HEK293 (cell line): ENCODE measurements around the gene KLLN.

Experiments
- ATF2 ChIP-seq: fragments of 450-650 bp; formaldehyde crosslinking; IDR thresholded peaks from 2 replicates; pipeline ENCODE4 v1.5.1; 2016; ENCODE audit warnings: missing biosample characterization, missing genetic modification characterization, low read depth
- CTCF ChIP-seq: fragments of 450-650 bp; formaldehyde crosslinking; IDR thresholded peaks from 2 replicates; pipeline ENCODE4 v1.5.1; 2016; ENCODE audit warnings: missing biosample characterization, missing genetic modification characterization
- GLIS1 ChIP-seq: fragments of 450-650 bp; formaldehyde crosslinking; IDR thresholded peaks from 2 replicates; pipeline ENCODE4 v1.5.1; 2016; ENCODE audit warnings: missing biosample characterization, missing genetic modification characterization
- IKZF3 ChIP-seq: fragments of 450-650 bp; IDR thresholded peaks from 2 replicates; pipeline ENCODE4 v1.5.0; 2018; ENCODE audit warnings: missing biosample characterization, mild to moderate bottlenecking, missing genetic modification characterization, moderate library complexity
- MZF1 ChIP-seq: fragments of 450-650 bp; formaldehyde crosslinking; IDR thresholded peaks from 2 replicates; pipeline ENCODE4 v1.5.1; 2017; ENCODE audit warnings: missing biosample characterization, missing genetic modification characterization, borderline replicate concordance
- PATZ1 ChIP-seq: fragments of 450-650 bp; formaldehyde crosslinking; IDR thresholded peaks from 2 replicates; pipeline ENCODE4 v1.5.1; 2016; ENCODE audit warnings: missing biosample characterization, missing genetic modification characterization
- PRDM2 ChIP-seq: fragments of 450-650 bp; formaldehyde crosslinking; IDR thresholded peaks from 2 replicates; pipeline ENCODE4 v1.5.1; 2016; ENCODE audit warnings: missing biosample characterization, missing genetic modification characterization, borderline replicate concordance
- SCRT2 ChIP-seq: fragments of 450-650 bp; formaldehyde crosslinking; IDR thresholded peaks from 2 replicates; pipeline ENCODE4 v1.5.1; 2016; ENCODE audit warnings: missing biosample characterization, missing genetic modification characterization
- ZBTB17 ChIP-seq: fragments of 450-650 bp; formaldehyde crosslinking; IDR thresholded peaks from 2 replicates; pipeline ENCODE4 v1.5.1; 2016; ENCODE audit warnings: missing biosample characterization, missing genetic modification characterization
- ZBTB21 ChIP-seq: fragments of 450-650 bp; formaldehyde crosslinking; IDR thresholded peaks from 2 replicates; pipeline ENCODE4 v1.5.1; 2017; ENCODE audit warnings: missing biosample characterization, missing genetic modification characterization
- ZBTB26 ChIP-seq: fragments of 450-650 bp; formaldehyde crosslinking; optimal IDR thresholded peaks from 2 replicates; pipeline ENCODE3; 2016; ENCODE audit warnings: missing biosample characterization, mild to moderate bottlenecking, missing genetic modification characterization
- ZFP3 ChIP-seq: fragments of 450-650 bp; formaldehyde crosslinking; IDR thresholded peaks from 2 replicates; pipeline ENCODE4 v1.5.1; 2016; ENCODE audit warnings: low read depth, missing biosample characterization, missing genetic modification characterization
- ZNF26 ChIP-seq: fragments of 450-650 bp; formaldehyde crosslinking; IDR thresholded peaks from 2 replicates; pipeline ENCODE4 v1.5.1; 2016; ENCODE audit warnings: missing biosample characterization, missing genetic modification characterization
- ZNF37A ChIP-seq: fragments of 450-650 bp; IDR thresholded peaks from 2 replicates; pipeline ENCODE4 v1.5.1; 2018; ENCODE audit warnings: missing biosample characterization, missing genetic modification characterization
- ZNF391 ChIP-seq: fragments of 450-650 bp; formaldehyde crosslinking; IDR thresholded peaks from 2 replicates; pipeline ENCODE4 v1.5.1; 2016; ENCODE audit warnings: low read depth, missing biosample characterization, missing genetic modification characterization, borderline replicate concordance
- ZNF398 ChIP-seq: fragments of 450-650 bp; formaldehyde crosslinking; IDR thresholded peaks from 2 replicates; pipeline ENCODE4 v1.5.1; 2017; ENCODE audit warnings: missing biosample characterization, missing genetic modification characterization
- ZNF423 ChIP-seq: fragments of 450-650 bp; formaldehyde crosslinking; IDR thresholded peaks from 2 replicates; pipeline ENCODE4 v1.5.1; 2016; ENCODE audit warnings: missing biosample characterization, missing genetic modification characterization
- ZNF449 ChIP-seq: fragments of 450-650 bp; formaldehyde crosslinking; IDR thresholded peaks from 2 replicates; pipeline ENCODE4 v1.5.1; 2017; ENCODE audit warnings: missing biosample characterization, mild to moderate bottlenecking, missing genetic modification characterization, moderate library complexity

Gene KLLN

GRCh38 chr10:87818505-87819288, 44.6 kb downstream of the KLLN start (continued):
- TF ChIP-seq PRDM2 (tag by site-specific recombination) (no peak), ZBTB21 (tag by site-specific recombination) (peak; percentile 47; the same call in 1 of the 2 replicates), ZNF26 (tag by site-specific recombination) (no peak), ZNF423 (tag by site-specific recombination) (peak; percentile 90), ZNF37A (no peak), ZNF398 (tag by site-specific recombination) (peak; percentile 88), SCRT2 (tag by site-specific recombination) (no peak), ZFP3 (no peak), ATF2 (tag by site-specific recombination) (peak; percentile 82), MZF1 (no peak), PATZ1 (peak; percentile 57), ZBTB17 (tag by site-specific recombination) (peak; percentile 96), IKZF3 (tag by site-specific recombination) (peak; percentile 27; the same call in 1 of the 2 replicates), ZNF449 (tag by site-specific recombination) (peak; percentile 19; the same call in 1 of the 2 replicates), CTCF (peak; percentile 60), ZNF391 (tag by site-specific recombination) (0 out of 2 replicates have a peak, but pooled peaks have one; percentile 69), GLIS1 (tag by site-specific recombination) (peak; percentile 20; the same call in 1 of the 2 replicates), ZBTB26 (tag by site-specific recombination) (peak; percentile 53)
